ENCODE data around the gene S100A9.

The S100A9 gene

GRCh38 chr1:153393926-153394325, 36.3 kb downstream of the S100A9 start:
- Histone ChIP-seq H3K4me1 (ENCODE audit: control extremely low read depth in 1 of 4, control insufficient read depth in 4 of 4, insufficient read depth in 4 of 4, low read length in 3 of 4) (peaks cover 0 to 26% (median 16%) of the 10 kb centered on the region in 4 experiments), H3K4me3 (ENCODE audit: control insufficient read depth in 1 of 7, extremely low read depth in 1 of 7, insufficient read depth in 4 of 7, low read depth in 2 of 7, low read length in 6 of 7) (no peak overlapping the region), H3K27me3 (replicated peaks in 2 of 5; ENCODE audit: control insufficient read depth in 4 of 5, insufficient read depth in 5 of 5, low read length in 4 of 5) (no peaks in the 10 kb centered on the region), H3K27ac (ENCODE audit: insufficient read depth in 1 of 2, low read depth in 1 of 2, low read length in 2 of 2, poor library complexity in 1 of 2, severe bottlenecking in 2 of 2) (no peak overlapping the region), H3K36me3 (ENCODE audit: control insufficient read depth in 4 of 4, insufficient read depth in 4 of 4, low read length in 3 of 4) (no peaks in the 10 kb centered on the region), H3K9me3 (ENCODE audit: control extremely low read depth in 1 of 5, control insufficient read depth in 4 of 5, insufficient read depth in 2 of 5, low read depth in 1 of 5, low read length in 4 of 5) (no peaks in the 10 kb centered on the region)
- POLR2A ChIA-PET, result no interaction called here
- CTCF ChIA-PET, result no interaction called here
- no peak for DNase-seq
- WGBS (ENCODE audit: insufficient coverage), result 95% methylated on average over 6 of the region's 6 CpGs

GRCh38 chr1:153394391-153394790, 36.7 kb downstream of the S100A9 start:
- POLR2A ChIA-PET, result no interaction called here
- no peaks in the 10 kb centered on the region for H3K36me3 ChIP-seq (ENCODE audit: control insufficient read depth in 4 of 4, insufficient read depth in 4 of 4, low read length in 3 of 4)
- no peak overlapping the region for H3K4me3 ChIP-seq (ENCODE audit: control insufficient read depth in 1 of 7, extremely low read depth in 1 of 7, insufficient read depth in 4 of 7, low read depth in 2 of 7, low read length in 6 of 7)
- H3K27me3 ChIP-seq (replicated peaks in 2 of 5; ENCODE audit: control insufficient read depth in 4 of 5, insufficient read depth in 5 of 5, low read length in 4 of 5), result no peaks in the 10 kb centered on the region
- 91% methylated on average over 3 of the region's 5 CpGs for WGBS (ENCODE audit: insufficient coverage)
- CTCF ChIA-PET, result no interaction called here
- no peaks in the 10 kb centered on the region for H3K9me3 ChIP-seq (ENCODE audit: control extremely low read depth in 1 of 5, control insufficient read depth in 4 of 5, insufficient read depth in 2 of 5, low read depth in 1 of 5, low read length in 4 of 5)
- peaks cover 0 to 25% (median 16%) of the 10 kb centered on the region in 4 experiments for H3K4me1 ChIP-seq (ENCODE audit: control extremely low read depth in 1 of 4, control insufficient read depth in 4 of 4, insufficient read depth in 4 of 4, low read length in 3 of 4)
- DNase-seq, result no peak
- H3K27ac ChIP-seq (ENCODE audit: insufficient read depth in 1 of 2, low read depth in 1 of 2, low read length in 2 of 2, poor library complexity in 1 of 2, severe bottlenecking in 2 of 2), result no peak overlapping the region

DNA sequence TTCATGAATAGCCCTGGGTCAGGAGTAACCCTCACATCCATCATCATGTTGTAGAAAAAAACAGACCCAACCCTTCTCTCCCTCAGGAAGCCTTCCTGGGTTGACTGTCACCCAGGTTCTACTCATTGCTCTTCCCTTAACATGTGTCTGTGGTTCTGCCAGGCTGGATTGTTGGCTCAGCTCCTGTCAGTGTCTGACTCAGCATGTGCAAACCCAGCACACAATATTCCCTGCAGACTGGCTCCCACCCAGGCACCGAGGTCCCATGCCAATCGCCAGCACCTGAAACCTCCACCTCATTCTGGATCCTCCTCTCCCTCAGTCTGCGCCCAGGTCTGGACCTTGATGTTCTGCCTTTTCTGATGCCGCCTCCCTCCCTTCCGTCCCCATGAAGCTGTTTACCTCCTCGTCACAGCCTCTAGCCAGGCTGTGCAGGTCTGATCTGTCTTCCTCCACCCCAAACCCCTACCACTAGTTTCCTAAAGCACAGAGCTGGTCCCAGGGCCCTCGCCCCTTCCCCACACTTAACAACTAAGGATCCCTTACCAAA, 37.6 kb downstream of the S100A9 start:
- WGBS (ENCODE audit: insufficient coverage), result 81% methylated on average over 6 of the region's 7 CpGs
- no peaks in the 10 kb centered on the region for H3K27me3 ChIP-seq (replicated peaks in 2 of 5; ENCODE audit: control insufficient read depth in 4 of 5, insufficient read depth in 5 of 5, low read length in 4 of 5)
- no peak for DNase-seq
- H3K36me3 ChIP-seq (ENCODE audit: control insufficient read depth in 4 of 4, insufficient read depth in 4 of 4, low read length in 3 of 4), result no peaks in the 10 kb centered on the region
- no peak overlapping the region for H3K27ac ChIP-seq (ENCODE audit: insufficient read depth in 1 of 2, low read depth in 1 of 2, low read length in 2 of 2, poor library complexity in 1 of 2, severe bottlenecking in 2 of 2)
- H3K9me3 ChIP-seq (ENCODE audit: control extremely low read depth in 1 of 5, control insufficient read depth in 4 of 5, insufficient read depth in 2 of 5, low read depth in 1 of 5, low read length in 4 of 5), result no peaks in the 10 kb centered on the region
- H3K4me3 ChIP-seq (ENCODE audit: control insufficient read depth in 1 of 7, extremely low read depth in 1 of 7, insufficient read depth in 4 of 7, low read depth in 2 of 7, low read length in 6 of 7), result no peak overlapping the region
- peaks cover 0 to 17% (median 12%) of the 10 kb centered on the region in 4 experiments for H3K4me1 ChIP-seq (ENCODE audit: control extremely low read depth in 1 of 4, control insufficient read depth in 4 of 4, insufficient read depth in 4 of 4, low read length in 3 of 4)
- POLR2A ChIA-PET, result interaction anchor here (0.7 kb wide), 1 partner anchor 13 kb away, joined by 3 read pairs; no protein-coding TSS in a partner anchor
- CTCF ChIA-PET, result interaction anchor here (1.3 to 2.0 kb wide), 2 partner anchors 11 to 51 kb away, joined by 4 read pairs; no protein-coding TSS in a partner anchor

GRCh38 chr1:153395776-153396175, 38.1 kb downstream of the S100A9 start:
- H3K36me3 ChIP-seq (ENCODE audit: control insufficient read depth in 4 of 4, insufficient read depth in 4 of 4, low read length in 3 of 4), result no peaks in the 10 kb centered on the region
- POLR2A ChIA-PET, result interaction anchor here (0.7 kb wide), 1 partner anchor 12 kb away, joined by 3 read pairs; no protein-coding TSS in a partner anchor
- no peak overlapping the region for H3K4me3 ChIP-seq (ENCODE audit: control insufficient read depth in 1 of 7, extremely low read depth in 1 of 7, insufficient read depth in 4 of 7, low read depth in 2 of 7, low read length in 6 of 7)
- CTCF ChIA-PET, result interaction anchor here (1.1 to 2.1 kb wide), 4 partner anchors 11 to 52 kb away, joined by 4 read pairs; no protein-coding TSS in a partner anchor
- no peak overlapping the region for H3K27ac ChIP-seq (ENCODE audit: insufficient read depth in 1 of 2, low read depth in 1 of 2, low read length in 2 of 2, poor library complexity in 1 of 2, severe bottlenecking in 2 of 2)
- no peaks in the 10 kb centered on the region for H3K27me3 ChIP-seq (replicated peaks in 2 of 5; ENCODE audit: control insufficient read depth in 4 of 5, insufficient read depth in 5 of 5, low read length in 4 of 5)
- 87% methylated on average over 3 of the region's 6 CpGs for WGBS (ENCODE audit: insufficient coverage)
- DNase-seq, result no peak
- H3K4me1 ChIP-seq (ENCODE audit: control extremely low read depth in 1 of 4, control insufficient read depth in 4 of 4, insufficient read depth in 4 of 4, low read length in 3 of 4), result peaks cover 0 to 11% (median 6%) of the 10 kb centered on the region in 4 experiments
- H3K9me3 ChIP-seq (ENCODE audit: control extremely low read depth in 1 of 5, control insufficient read depth in 4 of 5, insufficient read depth in 2 of 5, low read depth in 1 of 5, low read length in 4 of 5), result no peaks in the 10 kb centered on the region

DNA sequence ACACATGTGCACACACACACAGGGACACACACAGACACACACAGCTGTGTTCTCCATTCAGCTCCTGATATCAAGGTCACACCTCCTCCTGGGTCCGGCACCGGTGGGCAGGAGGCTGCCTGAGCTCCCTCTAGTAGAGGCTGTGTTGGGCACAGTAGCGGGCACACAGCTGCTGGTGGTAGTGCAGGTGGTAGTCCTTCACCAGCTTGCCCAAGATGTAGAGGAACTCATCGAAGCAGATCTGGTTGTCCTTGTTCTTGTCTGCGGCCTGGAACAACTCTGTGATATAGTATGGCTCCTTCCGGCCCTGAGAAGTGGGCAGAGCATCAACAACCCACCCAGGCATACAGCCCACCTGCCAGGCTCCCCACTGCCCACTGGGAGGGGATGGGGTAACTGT, 38.8 kb downstream of the S100A9 start:
- POLR2A ChIA-PET, result no interaction called here
- H3K4me3 ChIP-seq (ENCODE audit: control insufficient read depth in 1 of 7, extremely low read depth in 1 of 7, insufficient read depth in 4 of 7, low read depth in 2 of 7, low read length in 6 of 7), result no peak overlapping the region

GRCh38 chr1:153397051-153397923, 39.6 kb downstream of the S100A9 start:
- POLR2A ChIA-PET, result interaction anchor here (0.7 kb wide), 1 partner anchor 35 kb away, joined by 3 read pairs; no protein-coding TSS in a partner anchor
- Histone ChIP-seq H3K27ac (ENCODE audit: insufficient read depth in 1 of 2, low read depth in 1 of 2, low read length in 2 of 2, poor library complexity in 1 of 2, severe bottlenecking in 2 of 2) (no peak overlapping the region), H3K9me3 (ENCODE audit: control extremely low read depth in 1 of 5, control insufficient read depth in 4 of 5, insufficient read depth in 2 of 5, low read depth in 1 of 5, low read length in 4 of 5) (no peaks in the 10 kb centered on the region), H3K4me3 (ENCODE audit: control insufficient read depth in 1 of 7, extremely low read depth in 1 of 7, insufficient read depth in 4 of 7, low read depth in 2 of 7, low read length in 6 of 7) (no peak overlapping the region), H3K36me3 (ENCODE audit: control insufficient read depth in 4 of 4, insufficient read depth in 4 of 4, low read length in 3 of 4) (no peaks in the 10 kb centered on the region), H3K27me3 (replicated peaks in 2 of 5; ENCODE audit: control insufficient read depth in 4 of 5, insufficient read depth in 5 of 5, low read length in 4 of 5) (peaks cover 0 to 3% (median 0%) of the 10 kb centered on the region in 5 experiments), H3K4me1 (ENCODE audit: control extremely low read depth in 1 of 4, control insufficient read depth in 4 of 4, insufficient read depth in 4 of 4, low read length in 3 of 4) (peaks cover 0 to 3% (median 0%) of the 10 kb centered on the region in 4 experiments)
- no peak for DNase-seq
- WGBS (ENCODE audit: insufficient coverage), result over 99% methylated on average over 17 of the region's 19 CpGs
- CTCF ChIA-PET, result interaction anchor here (1.3 to 2.1 kb wide), 2 partner anchors 21 to 41 kb away, joined by 3 to 4 read pairs; partner anchors contain the start of gene S100A12

More for the DNA sequence above, 38.8 kb downstream of the S100A9 start:
- WGBS (ENCODE audit: insufficient coverage), result 100% methylated on average over 6 of the region's 6 CpGs
- H3K4me1 ChIP-seq (ENCODE audit: control extremely low read depth in 1 of 4, control insufficient read depth in 4 of 4, insufficient read depth in 4 of 4, low read length in 3 of 4), result peaks cover 0 to 4% (median 1%) of the 10 kb centered on the region in 4 experiments
- H3K27me3 ChIP-seq (replicated peaks in 2 of 5; ENCODE audit: control insufficient read depth in 4 of 5, insufficient read depth in 5 of 5, low read length in 4 of 5), result no peaks in the 10 kb centered on the region
- CTCF ChIA-PET, result interaction anchor here (1.1 to 2.1 kb wide), 5 partner anchors 10 to 52 kb away, joined by 3 to 4 read pairs (median 4); partner anchors contain the start of gene S100A12
- no peak overlapping the region for H3K27ac ChIP-seq (ENCODE audit: insufficient read depth in 1 of 2, low read depth in 1 of 2, low read length in 2 of 2, poor library complexity in 1 of 2, severe bottlenecking in 2 of 2)
- H3K9me3 ChIP-seq (ENCODE audit: control extremely low read depth in 1 of 5, control insufficient read depth in 4 of 5, insufficient read depth in 2 of 5, low read depth in 1 of 5, low read length in 4 of 5), result no peaks in the 10 kb centered on the region
- no peaks in the 10 kb centered on the region for H3K36me3 ChIP-seq (ENCODE audit: control insufficient read depth in 4 of 4, insufficient read depth in 4 of 4, low read length in 3 of 4)
- no peak for DNase-seq
